ENCODE results near the gene CCN2. TPM values are rescaled to one million over a fixed set of nuclear protein-coding genes. Genes with fewer than 3 reads are reported as not detected.

CCN2 gene
- polyA plus RNA-seq, 2 donors: 13.4 to 15.9 TPM

- Histone ChIP-seq H3K4me1 (ENCODE audit: control insufficient read depth in 2 of 2, insufficient read depth in 2 of 2, low read length in 1 of 2) (no peaks in the 10 kb centered on the region), H3K9me3 (ENCODE audit: control insufficient read depth in 2 of 2, insufficient read depth in 1 of 2, low read depth in 1 of 2, low read length in 1 of 2) (no peaks in the 10 kb centered on the region), H3K27ac (ENCODE audit: low read depth in 2 of 2, low read length in 1 of 2) (no peak overlapping the region), H3K4me3 (ENCODE audit: low read depth in 1 of 2, low read length in 2 of 2) (no peak overlapping the region), H3K36me3 (ENCODE audit: control insufficient read depth in 2 of 2, insufficient read depth in 2 of 2, low read length in 1 of 2) (no peaks in the 10 kb centered on the region), H3K27me3 (ENCODE audit: control insufficient read depth in 1 of 2, insufficient read depth in 2 of 2, low read length in 2 of 2) (no peaks in the 10 kb centered on the region)
- 61 to 72% methylated on average over 1 of the region's 1 CpG for WGBS, 2 donors
Observed at GRCh38 chr6:131967948-131968347, 16.8 kb upstream of the CCN2 start.

GRCh38 chr6:131966443-131966842, 15.3 kb upstream of the CCN2 start:
- Histone ChIP-seq H3K36me3 (ENCODE audit: control insufficient read depth in 2 of 2, insufficient read depth in 2 of 2, low read length in 1 of 2) (no peaks in the 10 kb centered on the region), H3K27ac (ENCODE audit: low read depth in 2 of 2, low read length in 1 of 2) (no peak overlapping the region), H3K4me1 (ENCODE audit: control insufficient read depth in 2 of 2, insufficient read depth in 2 of 2, low read length in 1 of 2) (no peaks in the 10 kb centered on the region), H3K9me3 (ENCODE audit: control insufficient read depth in 2 of 2, insufficient read depth in 1 of 2, low read depth in 1 of 2, low read length in 1 of 2) (no peaks in the 10 kb centered on the region), H3K27me3 (ENCODE audit: control insufficient read depth in 1 of 2, insufficient read depth in 2 of 2, low read length in 2 of 2) (no peaks in the 10 kb centered on the region), H3K4me3 (ENCODE audit: low read depth in 1 of 2, low read length in 2 of 2) (no peak overlapping the region)
- 80 to 83% methylated on average over 6 of the region's 6 CpGs for WGBS, 2 donors

GRCh38 chr6:131963063-131963462, 11.9 kb upstream of the CCN2 start:
- Histone ChIP-seq H3K4me1 (ENCODE audit: control insufficient read depth in 2 of 2, insufficient read depth in 2 of 2, low read length in 1 of 2) (no peaks in the 10 kb centered on the region), H3K27me3 (ENCODE audit: control insufficient read depth in 1 of 2, insufficient read depth in 2 of 2, low read length in 2 of 2) (no peaks in the 10 kb centered on the region), H3K9me3 (ENCODE audit: control insufficient read depth in 2 of 2, insufficient read depth in 1 of 2, low read depth in 1 of 2, low read length in 1 of 2) (no peaks in the 10 kb centered on the region), H3K27ac (ENCODE audit: low read depth in 2 of 2, low read length in 1 of 2) (no peak overlapping the region), H3K36me3 (ENCODE audit: control insufficient read depth in 2 of 2, insufficient read depth in 2 of 2, low read length in 1 of 2) (no peaks in the 10 kb centered on the region), H3K4me3 (ENCODE audit: low read depth in 1 of 2, low read length in 2 of 2) (no peak overlapping the region)

- Histone ChIP-seq H3K9me3 (ENCODE audit: control insufficient read depth in 2 of 2, insufficient read depth in 1 of 2, low read depth in 1 of 2, low read length in 1 of 2) (no peaks in the 10 kb centered on the region), H3K27ac (ENCODE audit: low read depth in 2 of 2, low read length in 1 of 2) (no peak overlapping the region), H3K27me3 (ENCODE audit: control insufficient read depth in 1 of 2, insufficient read depth in 2 of 2, low read length in 2 of 2) (no peaks in the 10 kb centered on the region), H3K36me3 (ENCODE audit: control insufficient read depth in 2 of 2, insufficient read depth in 2 of 2, low read length in 1 of 2) (no peaks in the 10 kb centered on the region), H3K4me1 (ENCODE audit: control insufficient read depth in 2 of 2, insufficient read depth in 2 of 2, low read length in 1 of 2) (no peaks in the 10 kb centered on the region), H3K4me3 (ENCODE audit: low read depth in 1 of 2, low read length in 2 of 2) (no peak overlapping the region)
- WGBS, 2 donors: 54 to 55% methylated on average over 6 of the region's 6 CpGs
Observed at GRCh38 chr6:131960371-131961133, 9.4 kb upstream of the CCN2 start.

- Histone ChIP-seq H3K27ac (ENCODE audit: low read depth in 2 of 2, low read length in 1 of 2) (no peak overlapping the region), H3K27me3 (ENCODE audit: control insufficient read depth in 1 of 2, insufficient read depth in 2 of 2, low read length in 2 of 2) (no peaks in the 10 kb centered on the region), H3K4me1 (ENCODE audit: control insufficient read depth in 2 of 2, insufficient read depth in 2 of 2, low read length in 1 of 2) (no peaks in the 10 kb centered on the region), H3K36me3 (ENCODE audit: control insufficient read depth in 2 of 2, insufficient read depth in 2 of 2, low read length in 1 of 2) (no peaks in the 10 kb centered on the region), H3K9me3 (ENCODE audit: control insufficient read depth in 2 of 2, insufficient read depth in 1 of 2, low read depth in 1 of 2, low read length in 1 of 2) (no peaks in the 10 kb centered on the region), H3K4me3 (ENCODE audit: low read depth in 1 of 2, low read length in 2 of 2) (no peak overlapping the region)
- WGBS, 2 donors: 76 to 77% methylated on average over 11 of the region's 11 CpGs
Observed at GRCh38 chr6:131958542-131959470, 7.6 kb upstream of the CCN2 start.

- no peak overlapping the region for H3K4me3 ChIP-seq (ENCODE audit: low read depth in 1 of 2, low read length in 2 of 2)
- WGBS, 2 donors: 92 to 94% methylated on average over 3 of the region's 3 CpGs
- no peak overlapping the region for H3K27ac ChIP-seq (ENCODE audit: low read depth in 2 of 2, low read length in 1 of 2)
Observed at GRCh38 chr6:131958095-131958494, 6.9 kb upstream of the CCN2 start.

GRCh38 chr6:131955876-131956275, 4.7 kb upstream of the CCN2 start:
- 81 to 97% methylated on average over 1 of the region's 1 CpG for WGBS, 2 donors
- Histone ChIP-seq H3K9me3 (ENCODE audit: control insufficient read depth in 2 of 2, insufficient read depth in 1 of 2, low read depth in 1 of 2, low read length in 1 of 2) (no peaks in the 10 kb centered on the region), H3K36me3 (ENCODE audit: control insufficient read depth in 2 of 2, insufficient read depth in 2 of 2, low read length in 1 of 2) (no peaks in the 10 kb centered on the region), H3K4me3 (ENCODE audit: low read depth in 1 of 2, low read length in 2 of 2) (no peak overlapping the region), H3K27ac (ENCODE audit: low read depth in 2 of 2, low read length in 1 of 2) (no peak overlapping the region), H3K27me3 (ENCODE audit: control insufficient read depth in 1 of 2, insufficient read depth in 2 of 2, low read length in 2 of 2) (no peaks in the 10 kb centered on the region), H3K4me1 (ENCODE audit: control insufficient read depth in 2 of 2, insufficient read depth in 2 of 2, low read length in 1 of 2) (peaks cover 0 to 4% of the 10 kb centered on the region in 2 donors)

More at GRCh38 chr6:131958095-131958494, 6.9 kb upstream of the CCN2 start:
- Histone ChIP-seq H3K36me3 (ENCODE audit: control insufficient read depth in 2 of 2, insufficient read depth in 2 of 2, low read length in 1 of 2) (no peaks in the 10 kb centered on the region), H3K9me3 (ENCODE audit: control insufficient read depth in 2 of 2, insufficient read depth in 1 of 2, low read depth in 1 of 2, low read length in 1 of 2) (no peaks in the 10 kb centered on the region), H3K4me1 (ENCODE audit: control insufficient read depth in 2 of 2, insufficient read depth in 2 of 2, low read length in 1 of 2) (peaks cover 0 to 2% of the 10 kb centered on the region in 2 donors), H3K27me3 (ENCODE audit: control insufficient read depth in 1 of 2, insufficient read depth in 2 of 2, low read length in 2 of 2) (no peaks in the 10 kb centered on the region)

GRCh38 chr6:131955192-131955591, 4.0 kb upstream of the CCN2 start:
- no peaks in the 10 kb centered on the region for H3K36me3 ChIP-seq (ENCODE audit: control insufficient read depth in 2 of 2, insufficient read depth in 2 of 2, low read length in 1 of 2)
- H3K27ac ChIP-seq (ENCODE audit: low read depth in 2 of 2, low read length in 1 of 2): no peak overlapping the region
- H3K4me1 ChIP-seq (ENCODE audit: control insufficient read depth in 2 of 2, insufficient read depth in 2 of 2, low read length in 1 of 2): peaks cover 4 to 7% of the 10 kb centered on the region in 2 donors
- 48 to 49% methylated on average over 6 of the region's 6 CpGs for WGBS, 2 donors
- H3K9me3 ChIP-seq (ENCODE audit: control insufficient read depth in 2 of 2, insufficient read depth in 1 of 2, low read depth in 1 of 2, low read length in 1 of 2): no peaks in the 10 kb centered on the region
- H3K27me3 ChIP-seq (ENCODE audit: control insufficient read depth in 1 of 2, insufficient read depth in 2 of 2, low read length in 2 of 2): no peaks in the 10 kb centered on the region
- no peak overlapping the region for H3K4me3 ChIP-seq (ENCODE audit: low read depth in 1 of 2, low read length in 2 of 2)

- no peaks in the 10 kb centered on the region for H3K9me3 ChIP-seq (ENCODE audit: control insufficient read depth in 2 of 2, insufficient read depth in 1 of 2, low read depth in 1 of 2, low read length in 1 of 2)
- no peak overlapping the region for H3K4me3 ChIP-seq (ENCODE audit: low read depth in 1 of 2, low read length in 2 of 2)
- no peaks in the 10 kb centered on the region for H3K27me3 ChIP-seq (ENCODE audit: control insufficient read depth in 1 of 2, insufficient read depth in 2 of 2, low read length in 2 of 2)
- H3K4me1 ChIP-seq (ENCODE audit: control insufficient read depth in 2 of 2, insufficient read depth in 2 of 2, low read length in 1 of 2): peaks cover 5 to 10% of the 10 kb centered on the region in 2 donors
- H3K36me3 ChIP-seq (ENCODE audit: control insufficient read depth in 2 of 2, insufficient read depth in 2 of 2, low read length in 1 of 2): no peaks in the 10 kb centered on the region
- WGBS, 2 donors: 27 to 28% methylated on average over 7 of the region's 7 CpGs
- H3K27ac ChIP-seq (ENCODE audit: low read depth in 2 of 2, low read length in 1 of 2): no peak overlapping the region
Observed at GRCh38 chr6:131954775-131955107, 3.6 kb upstream of the CCN2 start.

Data from esophagus (tissue), 2 donors.